AG04450 (cell line): ENCODE results near the gene ACAP3. TPM values are rescaled to one million over a fixed set of nuclear protein-coding genes. Genes with fewer than 3 reads are reported as not detected.

Experiments
- CTCF ChIA-PET: fragments of 300-600, 350-600 bp; formaldehyde crosslinking; extraction: SDS; loops from one replicate; lab custom pipeline; 2022; ENCODE audit warnings: antibody characterized with exemption, inconsistent platforms; lab: Charles Lee
- POLR2A ChIA-PET: fragments of 350-600 bp; formaldehyde crosslinking; extraction: SDS; loops from one replicate; lab custom pipeline; 2021; ENCODE audit warnings: antibody characterized with exemption, inconsistent platforms; lab: Yijun Ruan, JAX
- DNase-seq: peaks from one replicate; pipeline ENCODE4 v3.0.0-alpha.2; 2011; ENCODE audit warnings: low read depth, low spot score
- H3K27ac ChIP-seq: one replicate; pipeline ENCODE4 v1.5.1; 2012; ENCODE audit warnings: low read depth, low read length, control low read depth
- H3K27me3 ChIP-seq: one replicate; pipeline ENCODE4 v1.6.0; 2012; ENCODE audit warnings: low read length; ENCODE audit not compliant: control insufficient read depth, insufficient read depth
- H3K4me3 ChIP-seq: 2 replicates; pipeline ENCODE4 v1.5.1; 2011; ENCODE audit warnings: mild to moderate bottlenecking, low read depth, low read length, control low read depth
- H3K9me3 ChIP-seq: 2 replicates; pipeline ENCODE4 v1.5.1; 2012; ENCODE audit warnings: low read length; ENCODE audit not compliant: control insufficient read depth, insufficient read depth
- CTCF ChIP-seq: IDR thresholded peaks from 2 replicates; pipeline ENCODE4 v1.5.1; 2011; ENCODE audit warnings: low read depth, low read length, control low read depth, inconsistent platforms
- polyA plus RNA-seq: library from polyadenylated mRNA; depleted of rRNA; stranded (reverse); fragments of >200 nt; gene quantifications from 2 replicates; pipeline ENCODE4 v1.2.3, GENCODE V29; 2011; rRNA removed
- small RNA-seq: library from RNA; depleted of rRNA; stranded (forward); fragments of <200 nt; gene quantifications from one replicate; pipeline ENCODE3, GENCODE V24; 2012; ENCODE audit warnings: low read depth; ENCODE audit not compliant: insufficient read length

ACAP3 gene
- polyA plus RNA-seq, 1 experiment, result 17.5 TPM

- no peaks in the 10 kb centered on the region; the same call in 1 of the 2 replicates for H3K9me3 ChIP-seq
- POLR2A ChIA-PET, result interaction anchor here (0.6 to 0.8 kb wide), 2 partner anchors 21 to 61 kb away, joined by 3 read pairs; no protein-coding TSS in a partner anchor
- no peak overlapping the region for H3K27ac ChIP-seq
- H3K27me3 ChIP-seq, result peaks cover 4% of the 10 kb centered on the region
- DNase-seq, result no peak
- TF ChIP-seq CTCF, result no peak
- H3K4me3 ChIP-seq, result no peak overlapping the region
- CTCF ChIA-PET, result interaction anchor here (0.6 to 1.2 kb wide), 2 partner anchors 85 to 122 kb away, joined by 3 read pairs; no protein-coding TSS in a partner anchor
Observed at GRCh38 chr1:1243807-1244191, 63.9 kb downstream of the ACAP3 start.

GRCh38 chr1:1243266-1243660 lies 64.5 kb downstream of the ACAP3 start:
- H3K27me3 ChIP-seq, result peaks cover 4% of the 10 kb centered on the region
- no peak for DNase-seq
- CTCF ChIA-PET, result interaction anchor here (0.5 to 1.2 kb wide), 2 partner anchors 122 to 259 kb away, joined by 3 read pairs; no protein-coding TSS in a partner anchor
- H3K27ac ChIP-seq, result no peak overlapping the region
- POLR2A ChIA-PET, result no interaction called here
- no peak for TF ChIP-seq CTCF
- no peaks in the 10 kb centered on the region; the same call in 1 of the 2 replicates for H3K9me3 ChIP-seq
- no peak overlapping the region for H3K4me3 ChIP-seq

GRCh38 chr1:1242461-1243265 lies 65.1 kb downstream of the ACAP3 start:
- ChIA-PET CTCF (interaction anchor here (0.5 kb wide), 1 partner anchor 258 kb away, joined by 3 read pairs; no protein-coding TSS in a partner anchor), POLR2A (no interaction called here)
- no peak for TF ChIP-seq CTCF
- no peak overlapping the region for H3K4me3 ChIP-seq
- H3K27ac ChIP-seq, result no peak overlapping the region
- H3K27me3 ChIP-seq, result peaks cover 4% of the 10 kb centered on the region
- H3K9me3 ChIP-seq, result no peaks in the 10 kb centered on the region; the same call in 1 of the 2 replicates
- DNase-seq, result no peak

Small RNA genes within 50 kb of the gene (small RNA-seq; reads per million reads assigned to genes)
- gene MIR6726, result not detected

Other genes starting within 250 kb of the ACAP3 start
- not detected in 2 replicates for gene RNF223, start 233.6 kb downstream of the ACAP3 start, polyA plus RNA-seq
- gene C1orf159, start 191.8 kb downstream of the ACAP3 start, polyA plus RNA-seq, result 2.3 and 3.2 TPM in 2 replicates
- not detected in 2 replicates for gene TTLL10, start 134.1 kb downstream of the ACAP3 start, polyA plus RNA-seq
- gene TNFRSF18, start 101.3 kb downstream of the ACAP3 start, polyA plus RNA-seq, result 1.0 and 2.1 TPM in 2 replicates
- gene TNFRSF4, start 93.8 kb downstream of the ACAP3 start, polyA plus RNA-seq, result 0.07 and 0.24 TPM in 2 replicates
- 109 and 115 TPM in 2 replicates for gene SDF4, start 75.9 kb downstream of the ACAP3 start, polyA plus RNA-seq
- 15.2 and 15.7 TPM in 2 replicates for gene B3GALT6, start 75.7 kb downstream of the ACAP3 start, polyA plus RNA-seq
- gene C1QTNF12, start 61.2 kb downstream of the ACAP3 start, polyA plus RNA-seq, result 0.21 and 0.51 TPM in 2 replicates
- gene UBE2J2, start 34.1 kb downstream of the ACAP3 start, polyA plus RNA-seq, result 31.1 and 31.4 TPM in 2 replicates
- gene SCNN1D, start 27.5 kb downstream of the ACAP3 start, polyA plus RNA-seq, result 1.5 and 1.8 TPM in 2 replicates
- gene PUSL1, start 667 bp upstream of the ACAP3 start, polyA plus RNA-seq, result 9.6 and 15.6 TPM in 2 replicates
- 52.8 and 69.5 TPM in 2 replicates for gene INTS11, start 16.7 kb upstream of the ACAP3 start, polyA plus RNA-seq
- gene CPTP, start 16.9 kb upstream of the ACAP3 start, polyA plus RNA-seq, result 7.1 and 9.5 TPM in 2 replicates
- 0.10 and 0.11 TPM in 2 replicates for gene TAS1R3, start 23.4 kb upstream of the ACAP3 start, polyA plus RNA-seq
- 8.9 and 13.6 TPM in 2 replicates for gene DVL1, start 41.5 kb upstream of the ACAP3 start, polyA plus RNA-seq
- 186 and 275 TPM in 2 replicates for gene MXRA8, start 50.6 kb upstream of the ACAP3 start, polyA plus RNA-seq
- gene AURKAIP1, start 67.3 kb upstream of the ACAP3 start, polyA plus RNA-seq, result 54.3 and 71.2 TPM in 2 replicates
- gene CCNL2, start 91.4 kb upstream of the ACAP3 start, polyA plus RNA-seq, result 169 and 181 TPM in 2 replicates
- gene MRPL20, start 99.4 kb upstream of the ACAP3 start, polyA plus RNA-seq, result 131 and 140 TPM in 2 replicates
- 0.16 and 0.24 TPM in 2 replicates for gene ANKRD65, start 113.3 kb upstream of the ACAP3 start, polyA plus RNA-seq
- gene VWA1, start 127.8 kb upstream of the ACAP3 start, polyA plus RNA-seq, result 3.9 and 5.3 TPM in 2 replicates
- 0.04 TPM in 1 of 2 replicates, not detected in the other for gene ATAD3C, start 141.8 kb upstream of the ACAP3 start, polyA plus RNA-seq
- 7.7 and 10.2 TPM in 2 replicates for gene ATAD3B, start 163.8 kb upstream of the ACAP3 start, polyA plus RNA-seq
- gene ATAD3A, start 204.2 kb upstream of the ACAP3 start, polyA plus RNA-seq, result 8.5 and 11.0 TPM in 2 replicates
- gene TMEM240, start 232.7 kb upstream of the ACAP3 start, polyA plus RNA-seq, result 5.1 and 7.2 TPM in 2 replicates